H1 (cell line): ENCODE measurements around the gene BPIFB4. TPM values are rescaled to one million over a fixed set of nuclear protein-coding genes. Genes with fewer than 3 reads are reported as not detected.

Source experiments
- CTCF ChIA-PET: fragments of 300-600 bp; sonication (Branson Sonifier 250); formaldehyde crosslinking; loops from one replicate; lab custom pipeline; 2021; ENCODE audit not compliant: partially characterized antibody; lab: Charles Lee
- POLR2A ChIA-PET: fragments of 300-600 bp; sonication (Branson Sonifier 250); formaldehyde crosslinking; loops from one replicate; lab custom pipeline; 2021; ENCODE audit warnings: inconsistent platforms; ENCODE audit not compliant: partially characterized antibody; lab: Charles Lee
- DNase-seq, 2 experiments: peaks; one replicate each; pipeline versions ENCODE4 v3.0.0 to v3.0.0-alpha.2; 2010 to 2022; ENCODE audit warnings: low spot score in 2 of 2, low read depth in 1 of 2, mixed read lengths in 1 of 2
- FAIRE-seq: peaks from 2 replicates; lab custom pipeline; 2011; peaks lifted over from hg19 to GRCh38; lab: Jason Lieb, UNC
- H2AFZ ChIP-seq: 2 replicates; pipeline ENCODE4 v1.8.1; 2012; ENCODE audit warnings: low read length, inconsistent platforms
- H2AK5ac ChIP-seq: 2 replicates; pipeline ENCODE4 v1.6.1; 2013; ENCODE audit warnings: low read depth, low read length
- H2BK120ac ChIP-seq: replicated peaks from 2 replicates; pipeline ENCODE3; 2013; ENCODE audit warnings: low read depth, low read length, inconsistent platforms
- H2BK12ac ChIP-seq: 2 replicates; pipeline ENCODE4 v1.6.1; 2013; ENCODE audit warnings: low read depth, low read length
- H2BK15ac ChIP-seq: 2 replicates; pipeline ENCODE4 v1.6.1; 2013; ENCODE audit warnings: low read length
- H2BK20ac ChIP-seq: 2 replicates; pipeline ENCODE4 v1.6.1; 2013; ENCODE audit warnings: low read length
- H2BK5ac ChIP-seq: 2 replicates; pipeline ENCODE4 v1.6.1; 2013; ENCODE audit warnings: low read depth, low read length
- H3K14ac ChIP-seq: 2 replicates; pipeline ENCODE4 v1.6.1; 2013; ENCODE audit warnings: inconsistent platforms; ENCODE audit not compliant: insufficient read length
- H3K18ac ChIP-seq: 2 replicates; pipeline ENCODE4 v1.6.1; 2013; ENCODE audit warnings: low read length; ENCODE audit errors: extremely low read depth
- H3K23ac ChIP-seq: 2 replicates; pipeline ENCODE4 v1.6.1; 2013; ENCODE audit warnings: inconsistent platforms; ENCODE audit not compliant: insufficient read length
- H3K23me2 ChIP-seq: 2 replicates; pipeline ENCODE4 v1.6.1; 2013; ENCODE audit warnings: low read depth, low read length
- H3K27ac ChIP-seq: 2 replicates; pipeline ENCODE4 v1.6.1; 2011; ENCODE audit warnings: low read depth, low read length, inconsistent platforms
- H3K27me3 ChIP-seq, 4 experiments: replicated peaks in 1 of 4; 1 replicate in 1 of 4; 2 replicates in 3 of 4; pipeline versions ENCODE4 v1.6.1 to v1.8.1; 2011 to 2013; ENCODE audit warnings: low read length in 3 of 4, mild to moderate bottlenecking in 3 of 4, inconsistent platforms in 2 of 4, mixed read lengths in 2 of 4, moderate library complexity in 1 of 4; ENCODE audit not compliant: control insufficient read depth in 3 of 4, insufficient read depth in 3 of 4; ENCODE audit errors: extremely low read depth in 1 of 4
- H3K36me3 ChIP-seq, 4 experiments: 2 replicates each; pipeline versions ENCODE4 v1.6.1 to v1.8.1; 2011 to 2013; ENCODE audit warnings: mild to moderate bottlenecking in 4 of 4, low read length in 3 of 4, moderate library complexity in 2 of 4, control low read depth in 1 of 4, inconsistent platforms in 1 of 4; ENCODE audit not compliant: insufficient read depth in 4 of 4, control insufficient read depth in 2 of 4
- H3K4ac ChIP-seq: replicated peaks from 2 replicates; pipeline ENCODE3; 2013; ENCODE audit warnings: low read length, low read depth, mixed read lengths, inconsistent platforms; ENCODE audit not compliant: insufficient read length
- H3K4me1 ChIP-seq, 4 experiments: replicated peaks in 1 of 4; 1 replicate in 1 of 4; 2 replicates in 3 of 4; pipeline versions ENCODE4 v1.6.1 to v1.8.1; 2011 to 2013; ENCODE audit warnings: low read length in 3 of 4, inconsistent platforms in 2 of 4, mixed read lengths in 1 of 4; ENCODE audit not compliant: insufficient read depth in 4 of 4, control insufficient read depth in 3 of 4
- H3K4me2 ChIP-seq, 2 experiments: 2 replicates each; pipeline versions ENCODE4 v1.6.1 to v1.8.1; 2011 to 2013; ENCODE audit warnings: low read depth in 2 of 2, low read length in 2 of 2, control low read depth in 1 of 2, inconsistent platforms in 1 of 2, mild to moderate bottlenecking in 1 of 2; ENCODE audit not compliant: insufficient read depth in 1 of 2
- H3K4me3 ChIP-seq, 4 experiments: fragments of 200-600, 300-600 bp in 1 of 4; sonication (generic), shearing (Covaris generic), sonication (Bioruptor Twin) in 1 of 4; 2 replicates each; pipeline versions ENCODE4 v1.5.1 to v1.8.1; 2011 to 2016; ENCODE audit warnings: low read length in 4 of 4, low read depth in 3 of 4, control low read depth in 2 of 4, inconsistent platforms in 2 of 4, mild to moderate bottlenecking in 2 of 4, mixed read lengths in 1 of 4, moderate library complexity in 1 of 4; ENCODE audit not compliant: insufficient read depth in 2 of 4; ENCODE audit errors: extremely low read depth in 1 of 4
- H3K56ac ChIP-seq: replicated peaks from 2 replicates; pipeline ENCODE3; 2013; ENCODE audit warnings: low read depth, mild to moderate bottlenecking, mixed read lengths, low read length, inconsistent platforms; ENCODE audit not compliant: insufficient read length
- H3K79me1 ChIP-seq: 2 replicates; pipeline ENCODE4 v1.6.1; 2013; ENCODE audit warnings: low read depth, low read length, control low read depth
- H3K79me2 ChIP-seq, 2 experiments: 2 replicates each; pipeline versions ENCODE4 v1.6.1 to v1.8.1; 2012 to 2013; ENCODE audit warnings: low read length in 2 of 2, mild to moderate bottlenecking in 2 of 2, inconsistent platforms in 1 of 2; ENCODE audit not compliant: insufficient read depth in 2 of 2, control insufficient read depth in 1 of 2
- H3K9ac ChIP-seq, 4 experiments: replicated peaks in 1 of 4; 1 replicate in 1 of 4; 2 replicates in 3 of 4; pipeline versions ENCODE4 v1.6.1 to v1.8.1; 2011 to 2013; ENCODE audit warnings: low read depth in 3 of 4, low read length in 3 of 4, control low read depth in 2 of 4, mild to moderate bottlenecking in 2 of 4, moderate library complexity in 2 of 4, inconsistent platforms in 1 of 4; ENCODE audit errors: extremely low read depth in 1 of 4
- H3K9me3 ChIP-seq, 2 experiments: 2 replicates each; pipeline versions ENCODE4 v1.6.1 to v1.8.1; 2012 to 2013; ENCODE audit warnings: mild to moderate bottlenecking in 2 of 2, moderate library complexity in 2 of 2, control low read depth in 1 of 2, inconsistent platforms in 1 of 2, low read depth in 1 of 2, low read length in 1 of 2, mixed read lengths in 1 of 2; ENCODE audit not compliant: insufficient read depth in 2 of 2
- H4K20me1 ChIP-seq, 2 experiments: replicated peaks in 1 of 2; 2 replicates each; pipeline versions ENCODE3 to v1.8.1; 2011 to 2013; ENCODE audit warnings: inconsistent platforms in 2 of 2, low read length in 2 of 2, mild to moderate bottlenecking in 1 of 2; ENCODE audit not compliant: insufficient read depth in 2 of 2, control insufficient read depth in 1 of 2
- H4K5ac ChIP-seq: 2 replicates; pipeline ENCODE4 v1.6.1; 2013; ENCODE audit warnings: low read length, low read depth, mixed read lengths, inconsistent platforms; ENCODE audit not compliant: insufficient read length
- H4K8ac ChIP-seq: 2 replicates; pipeline ENCODE4 v1.8.0; 2013; ENCODE audit warnings: mild to moderate bottlenecking, moderate library complexity, low read length, inconsistent platforms; ENCODE audit not compliant: insufficient read depth; ENCODE audit errors: extremely low read depth
- H4K91ac ChIP-seq: replicated peaks from 2 replicates; pipeline ENCODE3; 2013; ENCODE audit warnings: low read length, mixed read lengths, inconsistent platforms; ENCODE audit not compliant: insufficient read length
- CBX5 ChIP-seq: fragments of 300-800, 300-1000 bp; sonication (generic); IDR thresholded peaks from 2 replicates; pipeline ENCODE4 v1.7.1; 2016; ENCODE audit warnings: antibody characterized with exemption, low read length, low read depth
- CBX8 ChIP-seq: fragments of 300-800, 300-1000 bp; sonication (generic); IDR thresholded peaks from 2 replicates; pipeline ENCODE4 v1.7.1; 2016; ENCODE audit warnings: low read depth, low read length, borderline replicate concordance
- POU5F1 ChIP-seq: IDR thresholded peaks from 2 replicates; pipeline ENCODE4 v1.6.1; 2011; ENCODE audit warnings: low read depth, mild to moderate bottlenecking, low read length, moderate library complexity
- WGBS, 2 experiments: shearing (Covaris generic) in 1 of 2; methylation state at CpG; one replicate each; pipeline versions ENCODE4 v1.1.6 to v1.1.7; 2013 to 2015; ENCODE audit warnings: low lambda C conversion rate in 2 of 2, mixed read lengths in 2 of 2, inconsistent platforms in 1 of 2, low coverage in 1 of 2, missing lambda C conversion rate in 1 of 2; ENCODE audit not compliant: insufficient replicate concordance in 2 of 2, insufficient coverage in 1 of 2, insufficient read length in 1 of 2; ENCODE audit errors: extremely low coverage in 1 of 2, missing lambda C conversion rate in 1 of 2; 5-methylcytosine and 5-hydroxymethylcytosine counted together
- polyA plus RNA-seq, 7 experiments: library from polyadenylated mRNA; depleted of rRNA in 3 of 7; stranded (reverse) in 5 of 7; unstranded in 2 of 7; fragments of >200 nt in 5 of 7; fragments of 200-250 nt in 2 of 7; gene quantifications; 1 replicate in 5 of 7; 2 replicates in 1 of 7; 4 replicates in 1 of 7; pipeline versions ENCODE4 v1.2.1 to v1.2.3, GENCODE V29; 2011 to 2013; ENCODE audit warnings: missing spikeins in 2 of 7, mixed read lengths in 2 of 7
- total RNA-seq: library from RNA; stranded (reverse); fragmentation: NEBNext Ultra II Directional; extraction: Animal tissue kit (Norgen Biotek cat#: 25700); gene quantifications from 2 replicates; pipeline ENCODE4 v1.2.1, GENCODE V29; 2021
- TF ChIP-seq, protein P1 (sequence below): IDR thresholded peaks from 2 replicates; pipeline ENCODE4 v1.6.1; 2012; ENCODE audit warnings: inconsistent platforms

The BPIFB4 gene
- total and polyA plus RNA-seq, 2 of the 8 experiments (the other 6 are each of a cell fraction or from before 2014, with no cell fraction given) = not detected

DNA sequence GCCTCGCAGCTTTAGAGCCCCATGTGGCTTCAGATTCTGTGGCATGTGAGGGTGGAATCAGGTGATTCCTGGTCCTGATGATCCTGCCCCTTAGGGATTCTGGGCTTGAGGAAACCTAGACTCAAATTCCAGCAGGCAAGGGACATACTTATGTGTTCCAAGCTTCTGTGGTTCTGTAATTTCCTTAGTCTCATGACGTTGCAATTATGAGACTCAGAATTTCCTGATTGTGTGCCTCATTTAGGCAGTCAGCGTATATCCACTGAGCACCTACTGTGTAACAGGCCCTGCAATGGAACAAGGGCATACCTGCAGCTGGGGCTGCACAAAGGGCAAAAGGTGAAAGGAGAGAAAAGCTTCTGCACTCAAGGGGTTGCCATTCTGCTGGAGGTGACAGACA lies 11.6 kb upstream of the BPIFB4 start:
- FAIRE-seq (no peak), DNase-seq (no peak)
- WGBS, 2 experiments = 94% methylated on average over 3 of the region's 3 CpGs; no CpG with 5 or more reads in 1 of the 2 experiments
- TF ChIP-seq CBX5 (no peak), CBX8 (no peak), POU5F1 (no peak)
- TF ChIP-seq, protein P1, sequence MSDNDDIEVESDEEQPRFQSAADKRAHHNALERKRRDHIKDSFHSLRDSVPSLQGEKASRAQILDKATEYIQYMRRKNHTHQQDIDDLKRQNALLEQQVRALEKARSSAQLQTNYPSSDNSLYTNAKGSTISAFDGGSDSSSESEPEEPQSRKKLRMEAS = peak; percentile 44; the same call in 1 of the 2 replicates
- H2AK5ac ChIP-seq = no peak overlapping the region
- H3K14ac ChIP-seq = no peak overlapping the region
- no peak overlapping the region for H3K23ac ChIP-seq
- H2AFZ ChIP-seq = no peak overlapping the region
- H3K9ac ChIP-seq = no peak overlapping the region
- no peaks in the 10 kb centered on the region for H4K20me1 ChIP-seq
- no peaks in the 10 kb centered on the region for H3K9me3 ChIP-seq
- POLR2A ChIA-PET = interaction anchor here (1.1 kb wide), 1 partner anchor 304 kb away, joined by 3 read pairs; no protein-coding TSS in a partner anchor
- H3K79me1 ChIP-seq = no peaks in the 10 kb centered on the region
- H4K8ac ChIP-seq = no peak overlapping the region
- CTCF ChIA-PET = interaction anchor here (0.9 to 3.0 kb wide), 5 partner anchors 16 to 195 kb away, joined by 3 to 10 read pairs (median 4); no protein-coding TSS in a partner anchor
- H3K4me1 ChIP-seq = no peaks in the 10 kb centered on the region
- no peak overlapping the region for H3K4me3 ChIP-seq
- no peak overlapping the region for H3K4ac ChIP-seq
- no peak overlapping the region for H3K27ac ChIP-seq
- no peak overlapping the region for H2BK20ac ChIP-seq
- H2BK15ac ChIP-seq = no peak overlapping the region
- no peak overlapping the region for H4K91ac ChIP-seq
- no peak overlapping the region for H3K4me2 ChIP-seq
- no peak overlapping the region for H2BK5ac ChIP-seq
- no peak overlapping the region for H3K56ac ChIP-seq
- H2BK120ac ChIP-seq = no peak overlapping the region
- no peaks in the 10 kb centered on the region for H3K27me3 ChIP-seq
- no peak overlapping the region for H3K18ac ChIP-seq
- no peak overlapping the region for H4K5ac ChIP-seq
- H3K79me2 ChIP-seq = no peaks in the 10 kb centered on the region
- H3K23me2 ChIP-seq = no peaks in the 10 kb centered on the region
- no peak overlapping the region for H2BK12ac ChIP-seq
- H3K36me3 ChIP-seq = no peaks in the 10 kb centered on the region
